ENCODE measurements around the gene ZNF22. TPM values are rescaled to one million over a fixed set of nuclear protein-coding genes. Genes with fewer than 3 reads are reported as not detected.

ZNF22 gene
- total RNA-seq, 6 donors from 2014 or later = 8.4 to 26.9 (median 18.4) TPM

- no peak for ATAC-seq (ENCODE audit: low FRiP score in 2 of 2)
- Histone ChIP-seq H3K27me3 (no peaks in the 10 kb centered on the region), H3K4me3 (peak overlapping the region in 1 of 4 donors; percentile 75), H3K27ac (peak overlapping the region; percentile 78 to 92 (median 88)), H3K4me1 (peaks cover 36 to 61% (median 55%) of the 10 kb centered on the region in 4 donors), H3K9me3 (no peaks in the 10 kb centered on the region), H3K36me3 (peaks cover 2 to 50% (median 19%) of the 10 kb centered on the region in 4 donors)
- WGBS, 2 donors = 42 to 62% methylated on average over 16 to 18 of the region's 18 CpGs
- peak in 1 of 2 donors; percentile 74 for DNase-seq
- TF ChIP-seq POLR2A (IDR thresholded peaks at IDR 0.05) (no peak), CTCF (IDR thresholded peaks at IDR 0.05) (no peak), EP300 (IDR thresholded peaks at IDR 0.05) (peak in 1 of 4 donors; percentile 56), POLR2AphosphoS5 (IDR thresholded peaks at IDR 0.05) (no peak)
These were observed 27.2 kb upstream of the ZNF22 start for GRCh38 chr10:44973323-44974081.

- DNase-seq (no peak), ATAC-seq (ENCODE audit: low FRiP score in 2 of 2) (no peak)
- H3K4me3 ChIP-seq = peak overlapping the region in 3 of 4 donors; percentile 27 to 75 (median 70)
- peak overlapping the region; percentile 78 to 92 (median 88) for H3K27ac ChIP-seq
- H3K36me3 ChIP-seq = peaks cover 2 to 50% (median 19%) of the 10 kb centered on the region in 4 donors
- 40% methylated on average over 7 of the region's 7 CpGs; no CpG with 5 or more reads in 1 of the 2 donors for WGBS, 2 donors
- H3K4me1 ChIP-seq = peaks cover 36 to 63% (median 54%) of the 10 kb centered on the region in 4 donors
- H3K9me3 ChIP-seq = no peaks in the 10 kb centered on the region
- H3K27me3 ChIP-seq = no peaks in the 10 kb centered on the region
- TF ChIP-seq EP300 (IDR thresholded peaks at IDR 0.05) (no peak), POLR2AphosphoS5 (IDR thresholded peaks at IDR 0.05) (no peak), POLR2A (IDR thresholded peaks at IDR 0.05) (no peak), CTCF (IDR thresholded peaks at IDR 0.05) (no peak)
These were observed 26.6 kb upstream of the ZNF22 start for GRCh38 chr10:44974082-44974627.

- H3K36me3 ChIP-seq = peaks cover 2 to 49% (median 19%) of the 10 kb centered on the region in 4 donors
- H3K9me3 ChIP-seq = no peaks in the 10 kb centered on the region
- ATAC-seq (ENCODE audit: low FRiP score in 2 of 2) (peak; percentile 87 to 93), DNase-seq (peak; percentile 89 to 95)
- 4 to 10% methylated on average over 21 to 26 of the region's 46 CpGs for WGBS, 2 donors
- no peaks in the 10 kb centered on the region for H3K27me3 ChIP-seq
- TF ChIP-seq POLR2A (IDR thresholded peaks at IDR 0.05) = peak in 2 of 4 donors; percentile 17 to 41
- peak; percentile 96 to 98 (median 97) for TF ChIP-seq CTCF (IDR thresholded peaks at IDR 0.05)
- TF ChIP-seq EP300 (IDR thresholded peaks at IDR 0.05) = no peak
- peak; percentile 4 to 66 for TF ChIP-seq POLR2AphosphoS5 (IDR thresholded peaks at IDR 0.05)
- peak overlapping the region; percentile 78 to 92 (median 88) for H3K27ac ChIP-seq
- H3K4me3 ChIP-seq = peak overlapping the region in 3 of 4 donors; percentile 27 to 75 (median 70)
- H3K4me1 ChIP-seq = peaks cover 42 to 68% (median 58%) of the 10 kb centered on the region in 4 donors
These were observed 25.9 kb upstream of the ZNF22 start for GRCh38 chr10:44974628-44975430.

- H3K27me3 ChIP-seq = no peaks in the 10 kb centered on the region
- peak in 1 of 4 donors; percentile 14 for TF ChIP-seq EP300 (IDR thresholded peaks at IDR 0.05)
- TF ChIP-seq POLR2A (IDR thresholded peaks at IDR 0.05) = peak in 2 of 4 donors; percentile 12 to 31
- no peak for TF ChIP-seq CTCF (IDR thresholded peaks at IDR 0.05)
- peak in 1 of 2 donors; percentile 76 for TF ChIP-seq POLR2AphosphoS5 (IDR thresholded peaks at IDR 0.05)
- no peaks in the 10 kb centered on the region for H3K9me3 ChIP-seq
- H3K4me3 ChIP-seq = peak overlapping the region; percentile 16 to 75 (median 60)
- 30 to 78% methylated on average over 1 to 10 of the region's 10 CpGs for WGBS, 2 donors
- DNase-seq (peak in 1 of 2 donors; percentile 85), ATAC-seq (ENCODE audit: low FRiP score in 2 of 2) (no peak)
- peaks cover 51 to 76% (median 67%) of the 10 kb centered on the region in 4 donors for H3K4me1 ChIP-seq
- H3K27ac ChIP-seq = peak overlapping the region; percentile 80 to 92 (median 88)
- H3K36me3 ChIP-seq = peaks cover 0 to 41% (median 19%) of the 10 kb centered on the region in 4 donors
These were observed 25.0 kb upstream of the ZNF22 start for GRCh38 chr10:44975431-44976331.
